ENCODE data around the gene LRCOL1.

LRCOL1 gene

GRCh38 chr12:132580701-132581292 lies 29.6 kb downstream of the LRCOL1 start:
- Histone ChIP-seq H3K4me3 (no peak overlapping the region), H3K27ac (no peak overlapping the region)
- TF ChIP-seq, protein P1, sequence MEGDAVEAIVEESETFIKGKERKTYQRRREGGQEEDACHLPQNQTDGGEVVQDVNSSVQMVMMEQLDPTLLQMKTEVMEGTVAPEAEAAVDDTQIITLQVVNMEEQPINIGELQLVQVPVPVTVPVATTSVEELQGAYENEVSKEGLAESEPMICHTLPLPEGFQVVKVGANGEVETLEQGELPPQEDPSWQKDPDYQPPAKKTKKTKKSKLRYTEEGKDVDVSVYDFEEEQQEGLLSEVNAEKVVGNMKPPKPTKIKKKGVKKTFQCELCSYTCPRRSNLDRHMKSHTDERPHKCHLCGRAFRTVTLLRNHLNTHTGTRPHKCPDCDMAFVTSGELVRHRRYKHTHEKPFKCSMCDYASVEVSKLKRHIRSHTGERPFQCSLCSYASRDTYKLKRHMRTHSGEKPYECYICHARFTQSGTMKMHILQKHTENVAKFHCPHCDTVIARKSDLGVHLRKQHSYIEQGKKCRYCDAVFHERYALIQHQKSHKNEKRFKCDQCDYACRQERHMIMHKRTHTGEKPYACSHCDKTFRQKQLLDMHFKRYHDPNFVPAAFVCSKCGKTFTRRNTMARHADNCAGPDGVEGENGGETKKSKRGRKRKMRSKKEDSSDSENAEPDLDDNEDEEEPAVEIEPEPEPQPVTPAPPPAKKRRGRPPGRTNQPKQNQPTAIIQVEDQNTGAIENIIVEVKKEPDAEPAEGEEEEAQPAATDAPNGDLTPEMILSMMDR (IDR thresholded peaks at IDR 0.05) = no peak
- no peak for DNase-seq (ENCODE audit: low spot score)

- no peak for DNase-seq (ENCODE audit: low spot score)
- Histone ChIP-seq H3K27ac (no peak overlapping the region), H3K4me3 (no peak overlapping the region)
- TF ChIP-seq, protein P1 (IDR thresholded peaks at IDR 0.05) = no peak
These were observed 30.6 kb downstream of the LRCOL1 start for GRCh38 chr12:132579744-132580143.

- no peak for DNase-seq (ENCODE audit: low spot score)
- H3K4me3 ChIP-seq = no peak overlapping the region
- TF ChIP-seq, protein P1 (IDR thresholded peaks at IDR 0.05) = no peak
- H3K27ac ChIP-seq = no peak overlapping the region
These were observed 31.6 kb downstream of the LRCOL1 start for GRCh38 chr12:132578826-132579225.

DNA sequence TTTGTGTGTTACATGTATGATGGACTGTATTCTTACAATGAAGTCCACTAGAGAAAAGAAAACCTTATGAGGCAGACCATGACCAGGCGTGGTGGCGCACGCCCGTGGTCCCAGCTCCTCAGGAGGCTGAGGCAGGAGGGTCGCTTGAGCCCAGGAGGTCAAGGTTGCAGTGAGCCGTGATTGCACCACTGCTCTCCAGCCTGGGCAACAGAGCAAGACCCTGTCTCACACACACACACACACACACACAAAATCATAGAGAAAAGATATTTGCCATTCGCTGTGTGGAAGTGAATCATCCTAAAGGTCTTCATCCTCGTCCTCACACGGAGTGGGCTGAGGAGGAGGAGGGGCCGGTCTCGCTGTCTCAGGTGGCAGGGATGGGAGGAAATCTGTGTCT lies 32.3 kb downstream of the LRCOL1 start:
- no peak overlapping the region for H3K4me3 ChIP-seq
- H3K27ac ChIP-seq = no peak overlapping the region
- TF ChIP-seq, protein P1 (IDR thresholded peaks at IDR 0.05) = no peak
- no peak for DNase-seq (ENCODE audit: low spot score)

- no peak overlapping the region for H3K27ac ChIP-seq
- TF ChIP-seq, protein P1 (IDR thresholded peaks at IDR 0.05) = no peak
- DNase-seq (ENCODE audit: low spot score) = no peak
These were observed 33.0 kb downstream of the LRCOL1 start for GRCh38 chr12:132577191-132577920.

GRCh38 chr12:132576701-132577100 lies 33.7 kb downstream of the LRCOL1 start:
- no peak for DNase-seq (ENCODE audit: low spot score)

More at GRCh38 chr12:132577191-132577920, 33.0 kb downstream of the LRCOL1 start:
- H3K4me3 ChIP-seq = no peak overlapping the region

More at GRCh38 chr12:132576701-132577100, 33.7 kb downstream of the LRCOL1 start:
- TF ChIP-seq, protein P1 (IDR thresholded peaks at IDR 0.05) = no peak
- no peak overlapping the region for H3K4me3 ChIP-seq
- H3K27ac ChIP-seq = no peak overlapping the region
